Upper lobe of left lung (tissue), 6 donors: ENCODE measurements around the gene RILPL1. TPM values are rescaled to one million over a fixed set of nuclear protein-coding genes. Genes with fewer than 3 reads are reported as not detected.

Experiments used
- ATAC-seq, 2 donors: fragments of 200-7000 bp; cut with Tn5 transposase; one replicate each; pipeline ENCODE4 v1.9.1; 2022; ENCODE audit warnings: mild to moderate bottlenecking in 2 of 2, moderate library complexity in 2 of 2; ENCODE audit not compliant: low FRiP score in 2 of 2
- DNase-seq, 2 donors: peaks; one replicate each; pipeline ENCODE4 v3.0.0-alpha.2; 2019 to 2020
- H3K27ac ChIP-seq, 4 donors: fragments of 200-600 bp; sonication (generic); one replicate each; pipeline ENCODE4 v1.5.1; 2016 to 2019
- H3K27me3 ChIP-seq, 4 donors: fragments of 200-600 bp; sonication (generic); one replicate each; pipeline ENCODE4 v1.5.1; 2017 to 2019
- H3K36me3 ChIP-seq, 4 donors: fragments of 200-600 bp; sonication (generic); one replicate each; pipeline ENCODE4 v1.5.1; 2016 to 2019
- H3K4me1 ChIP-seq, 4 donors: fragments of 200-600 bp; sonication (generic); one replicate each; pipeline ENCODE4 v1.5.1; 2018 to 2019
- H3K4me3 ChIP-seq, 4 donors: fragments of 200-600 bp; sonication (generic); one replicate each; pipeline ENCODE4 v1.5.1; 2017 to 2019; ENCODE audit warnings: mild to moderate bottlenecking in 2 of 4, moderate library complexity in 1 of 4
- H3K9me3 ChIP-seq, 4 donors: fragments of 200-600 bp; sonication (generic); one replicate each; pipeline ENCODE4 v1.5.1; 2018 to 2019
- CTCF ChIP-seq, 6 experiments: fragments of 450-650 bp in 4 of 6; fragments of 200-600 bp in 2 of 6; sonication (generic) in 2 of 6; IDR thresholded peaks; one replicate each; pipeline ENCODE4 v1.5.1; 2016 to 2019; ENCODE audit warnings: antibody characterized with exemption in 6 of 6
- EP300 ChIP-seq, 4 donors: sonication (generic); formaldehyde crosslinking; IDR thresholded peaks; one replicate each; pipeline ENCODE4 v1.5.1; 2017; ENCODE audit warnings: antibody characterized with exemption in 4 of 4, control low read depth in 2 of 4
- POLR2A ChIP-seq, 4 donors: fragments of 450-650 bp; IDR thresholded peaks; one replicate each; pipeline ENCODE4 v1.5.1; 2016 to 2017; ENCODE audit warnings: antibody characterized with exemption in 4 of 4, mild to moderate bottlenecking in 2 of 4
- POLR2AphosphoS5 ChIP-seq, 2 donors: sonication (generic); formaldehyde crosslinking; IDR thresholded peaks; one replicate each; pipeline ENCODE4 v1.5.1; 2017; ENCODE audit warnings: antibody characterized with exemption in 2 of 2
- WGBS, 2 donors: methylation state at CpG; one replicate each; pipeline ENCODE4 v1.1.5; 2017 to 2018; 5-methylcytosine and 5-hydroxymethylcytosine counted together
- total RNA-seq, 6 donors: library from RNA; depleted of rRNA in 4 of 6; stranded (reverse); fragments of >200 nt in 4 of 6; gene quantifications; one replicate each; pipeline versions ENCODE4 v1.1.0 to v1.2.1, GENCODE V29; 2016 to 2021
- donor health status: DM: no; HTN: no; CAD: no; lungs with moderate emphysema.
- donor health status: DM: no; HTN: yes; CAD: no; lungs with severe emphysema.

The RILPL1 gene
- total RNA-seq, 6 donors from 2014 or later = 10.3 to 60.8 (median 18.6) TPM

- DNase-seq (no peak), ATAC-seq (no peak)
- Histone ChIP-seq H3K9me3 (no peaks in the 10 kb centered on the region), H3K4me3 (no peak overlapping the region), H3K27ac (peak overlapping the region in 3 of 4 donors; percentile 7 to 48 (median 40)), H3K36me3 (peaks cover 0 to 3% (median 0%) of the 10 kb centered on the region in 4 donors), H3K4me1 (no peaks in the 10 kb centered on the region), H3K27me3 (no peaks in the 10 kb centered on the region)
- TF ChIP-seq CTCF (IDR thresholded peaks at IDR 0.05) = no peak
- no peak for TF ChIP-seq POLR2A (IDR thresholded peaks at IDR 0.05)
- no peak for TF ChIP-seq EP300 (IDR thresholded peaks at IDR 0.05)
- no peak for TF ChIP-seq POLR2AphosphoS5 (IDR thresholded peaks at IDR 0.05)
- WGBS, 2 donors = 83 to 98% methylated on average over 5 to 6 of the region's 6 CpGs
These were observed 43.9 kb downstream of the RILPL1 start for GRCh38 chr12:123489580-123489979.

GRCh38 chr12:123488539-123489230 lies 44.8 kb downstream of the RILPL1 start:
- 90 to 91% methylated on average over 20 of the region's 20 CpGs for WGBS, 2 donors
- peaks cover 0 to 9% (median 0%) of the 10 kb centered on the region in 4 donors for H3K36me3 ChIP-seq
- H3K27ac ChIP-seq = no peak overlapping the region
- H3K4me3 ChIP-seq = no peak overlapping the region
- DNase-seq = no peak
- no peaks in the 10 kb centered on the region for H3K27me3 ChIP-seq
- no peaks in the 10 kb centered on the region for H3K9me3 ChIP-seq
- no peak for TF ChIP-seq CTCF (IDR thresholded peaks at IDR 0.05)
- no peak for TF ChIP-seq POLR2AphosphoS5 (IDR thresholded peaks at IDR 0.05)
- no peak for TF ChIP-seq POLR2A (IDR thresholded peaks at IDR 0.05)
- no peak for TF ChIP-seq EP300 (IDR thresholded peaks at IDR 0.05)
- no peak for ATAC-seq
- no peaks in the 10 kb centered on the region for H3K4me1 ChIP-seq

GRCh38 chr12:123487428-123487827 lies 46.1 kb downstream of the RILPL1 start:
- H3K4me3 ChIP-seq = no peak overlapping the region
- no peaks in the 10 kb centered on the region for H3K9me3 ChIP-seq
- DNase-seq (no peak), ATAC-seq (no peak)
- 96 to 97% methylated on average over 3 to 6 of the region's 6 CpGs for WGBS, 2 donors
- no peak overlapping the region for H3K27ac ChIP-seq
- TF ChIP-seq EP300 (IDR thresholded peaks at IDR 0.05) (no peak), POLR2A (IDR thresholded peaks at IDR 0.05) (no peak), CTCF (IDR thresholded peaks at IDR 0.05) (no peak), POLR2AphosphoS5 (IDR thresholded peaks at IDR 0.05) (no peak)
- H3K27me3 ChIP-seq = no peaks in the 10 kb centered on the region
- H3K36me3 ChIP-seq = peaks cover 0 to 15% (median 0%) of the 10 kb centered on the region in 4 donors
- H3K4me1 ChIP-seq = no peaks in the 10 kb centered on the region

GRCh38 chr12:123485756-123486155 lies 47.8 kb downstream of the RILPL1 start:
- no peaks in the 10 kb centered on the region for H3K27me3 ChIP-seq
- peaks cover 0 to 15% (median 0%) of the 10 kb centered on the region in 4 donors for H3K36me3 ChIP-seq
- TF ChIP-seq EP300 (IDR thresholded peaks at IDR 0.05) (no peak), POLR2A (IDR thresholded peaks at IDR 0.05) (no peak), POLR2AphosphoS5 (IDR thresholded peaks at IDR 0.05) (no peak), CTCF (IDR thresholded peaks at IDR 0.05) (no peak)
- DNase-seq (no peak), ATAC-seq (no peak)
- H3K27ac ChIP-seq = no peak overlapping the region
- 85 to 90% methylated on average over 11 to 14 of the region's 14 CpGs for WGBS, 2 donors
- H3K4me1 ChIP-seq = no peaks in the 10 kb centered on the region
- no peaks in the 10 kb centered on the region for H3K9me3 ChIP-seq
- no peak overlapping the region for H3K4me3 ChIP-seq
